Sigmoid colon (tissue), 7 donors: ENCODE data around the gene PSMD13. TPM values are rescaled to one million over a fixed set of nuclear protein-coding genes. Genes with fewer than 3 reads are reported as not detected.
A peak's percentile ranks its signal among the peaks of the same experiment; 100 is the strongest.
"Not testable (repeated sequence)": the region's sequence is repeated elsewhere in the genome, so short reads cannot be mapped to it uniquely, and the experiment has no call there.

ENCODE experiments used
- DNase-seq: peaks from one replicate; pipeline ENCODE4 v3.0.0-alpha.2; 2019
- H3K27ac ChIP-seq, 4 donors: fragments of 200-600 bp; sonication (generic); one replicate each; pipeline ENCODE4 v1.5.1; 2016 to 2019; ENCODE audit warnings: mild to moderate bottlenecking in 1 of 4
- H3K27me3 ChIP-seq, 3 donors: fragments of 200-600 bp; sonication (generic); one replicate each; pipeline ENCODE4 v1.5.1; 2019; ENCODE audit warnings: mild to moderate bottlenecking in 1 of 3
- H3K36me3 ChIP-seq, 4 donors: fragments of 200-600 bp; sonication (generic); one replicate each; pipeline ENCODE4 v1.5.1; 2016 to 2019
- H3K4me1 ChIP-seq, 4 donors: fragments of 200-600 bp; sonication (generic); one replicate each; pipeline ENCODE4 v1.5.1; 2017 to 2019
- H3K4me3 ChIP-seq, 4 donors: fragments of 200-600 bp; sonication (generic); one replicate each; pipeline ENCODE4 v1.5.1; 2017 to 2019; ENCODE audit warnings: mild to moderate bottlenecking in 2 of 4, moderate library complexity in 1 of 4
- H3K9me3 ChIP-seq, 4 donors: fragments of 200-600 bp in 3 of 4; sonication (generic) in 3 of 4; one replicate each; pipeline versions ENCODE4 v1.5.1 to v1.6.1; 2013 to 2019
- CTCF ChIP-seq, 4 experiments: fragments of 450-650 bp in 3 of 4; fragments of 200-600 bp in 1 of 4; IDR thresholded peaks; one replicate each; pipeline ENCODE4 v1.5.1; 2016 to 2019; ENCODE audit warnings: antibody characterized with exemption in 4 of 4, mild to moderate bottlenecking in 3 of 4, moderate library complexity in 2 of 4
- EP300 ChIP-seq, 4 donors: sonication (generic); formaldehyde crosslinking; IDR thresholded peaks; one replicate each; pipeline ENCODE4 v1.6.1; 2017; ENCODE audit warnings: antibody characterized with exemption in 4 of 4
- POLR2A ChIP-seq, 2 donors: fragments of 450-650 bp; IDR thresholded peaks; one replicate each; pipeline ENCODE4 v1.6.1; 2016; ENCODE audit warnings: antibody characterized with exemption in 2 of 2, mild to moderate bottlenecking in 2 of 2, moderate library complexity in 2 of 2
- POLR2AphosphoS5 ChIP-seq, 4 donors: sonication (generic); formaldehyde crosslinking; IDR thresholded peaks; one replicate each; pipeline ENCODE4 v1.6.1; 2017; ENCODE audit warnings: antibody characterized with exemption in 4 of 4
- WGBS, 2 donors: extraction: QIAGEN DNeasy Blood & Tissue Kit; methylation state at CpG; one replicate each; pipeline ENCODE4 v1.1.7; 2013; 5-methylcytosine and 5-hydroxymethylcytosine counted together
- intact Hi-C: fragments of 100-400 bp; cut with DNase I; formaldehyde crosslinking; loops from one replicate; pipeline ENCODE4 v1.15.1; 2023
- polyA plus RNA-seq, 3 donors: library from polyadenylated mRNA; stranded (reverse); fragments of 200-250 nt; gene quantifications; one replicate each; pipeline ENCODE4 v1.2.3, GENCODE V29; 2013
- total RNA-seq, 4 donors: library from RNA; depleted of rRNA; stranded (reverse); fragments of >200 nt; gene quantifications; one replicate each; pipeline ENCODE4 v1.1.0, GENCODE V29; 2016
- donor health status: healthy with polysubstance abuse.
- donor health status: Bipolar disorder and iron deficiency.
- donor health status: healthy.

Gene PSMD13
- total and polyA plus RNA-seq, 7 donors, result 86.2 to 180 (median 111) TPM

GRCh38 chr11:218815-219593 is 17.8 kb upstream of the PSMD13 start:
- DNase-seq, result peak; percentile 54
- H3K9me3 ChIP-seq, result no peaks in the 10 kb centered on the region
- peaks cover 13 to 51% (median 22%) of the 10 kb centered on the region in 4 donors for H3K36me3 ChIP-seq
- TF ChIP-seq EP300 (IDR thresholded peaks at IDR 0.05), result no peak
- no peak for TF ChIP-seq POLR2A (IDR thresholded peaks at IDR 0.05)
- TF ChIP-seq CTCF (IDR thresholded peaks at IDR 0.05), result no peak
- TF ChIP-seq POLR2AphosphoS5 (IDR thresholded peaks at IDR 0.05), result no peak
- H3K27ac ChIP-seq, result no peak overlapping the region
- no peaks in the 10 kb centered on the region for H3K27me3 ChIP-seq
- 92 to 95% methylated on average over 29 of the region's 29 CpGs for WGBS, 2 donors
- intact Hi-C loops, result no loop called here
- H3K4me3 ChIP-seq, result no peak overlapping the region
- H3K4me1 ChIP-seq, result no peaks in the 10 kb centered on the region

- intact Hi-C loops, H3K4me1 ChIP-seq: not testable (repeated sequence)
- peak overlapping the region in 2 of 4 donors; percentile 54 to 84 for H3K27ac ChIP-seq
Measured at GRCh38 chr11:220641-221215, 16.0 kb upstream of the PSMD13 start.

GRCh38 chr11:221539-221938 is 15.2 kb upstream of the PSMD13 start:
- H3K9me3 ChIP-seq, result no peaks in the 10 kb centered on the region
- WGBS, 2 donors, result 85 to 90% methylated on average over 7 of the region's 7 CpGs
- no peak overlapping the region for H3K4me3 ChIP-seq
- TF ChIP-seq POLR2AphosphoS5 (IDR thresholded peaks at IDR 0.05) (no peak), EP300 (IDR thresholded peaks at IDR 0.05) (no peak), POLR2A (IDR thresholded peaks at IDR 0.05) (no peak), CTCF (IDR thresholded peaks at IDR 0.05) (no peak)
- peak; percentile 7 for DNase-seq
- intact Hi-C loops, result no loop called here
- H3K27ac ChIP-seq, result peak overlapping the region in 2 of 4 donors; percentile 54 to 84
- no peaks in the 10 kb centered on the region for H3K4me1 ChIP-seq
- no peaks in the 10 kb centered on the region for H3K27me3 ChIP-seq
- peaks cover 0 to 37% (median 2%) of the 10 kb centered on the region in 4 donors for H3K36me3 ChIP-seq

More at GRCh38 chr11:220641-221215, 16.0 kb upstream of the PSMD13 start:
- not testable (repeated sequence) for H3K27me3 ChIP-seq, H3K4me3 ChIP-seq, H3K9me3 ChIP-seq
- DNase-seq, result peak; percentile 4
- peaks cover under 1 to 41% (median 8%) of the 10 kb centered on the region in 4 donors for H3K36me3 ChIP-seq
- WGBS, 2 donors, result 89 to 92% methylated on average over 2 of the region's 3 CpGs

GRCh38 chr11:221998-222789 is 14.6 kb upstream of the PSMD13 start:
- no peak for TF ChIP-seq POLR2AphosphoS5 (IDR thresholded peaks at IDR 0.05)
- TF ChIP-seq CTCF (IDR thresholded peaks at IDR 0.05), result no peak
- TF ChIP-seq EP300 (IDR thresholded peaks at IDR 0.05), result no peak
- TF ChIP-seq POLR2A (IDR thresholded peaks at IDR 0.05), result no peak
- peak overlapping the region in 3 of 4 donors; percentile 26 to 84 (median 66) for H3K27ac ChIP-seq

More at GRCh38 chr11:221998-222789, 14.6 kb upstream of the PSMD13 start:
- H3K36me3 ChIP-seq, result peaks cover 0 to 36% (median 2%) of the 10 kb centered on the region in 4 donors
- DNase-seq, result peak; percentile 62
- H3K9me3 ChIP-seq, result no peaks in the 10 kb centered on the region
- no peaks in the 10 kb centered on the region for H3K27me3 ChIP-seq
- no peak overlapping the region for H3K4me3 ChIP-seq
- intact Hi-C loops, result no loop called here
- WGBS, 2 donors, result 93 to 94% methylated on average over 14 of the region's 14 CpGs
- no peaks in the 10 kb centered on the region for H3K4me1 ChIP-seq
